Spleen (tissue), 7 donors: ENCODE data around the gene OR4X2.

Experiments used
- CTCF ChIP-seq, 11 experiments: fragments of 200-600 bp in 7 of 11; fragments of 450-650 bp in 4 of 11; sonication (generic) in 4 of 11; IDR thresholded peaks in 8 of 11; conservative IDR thresholded peaks in 3 of 11; 1 replicate in 7 of 11; 2 replicates in 4 of 11; pipeline versions ENCODE4 v1.4.0 to v1.8.0; 2016 to 2021; ENCODE audit warnings: antibody characterized with exemption in 11 of 11, inconsistent platforms in 4 of 11, mild to moderate bottlenecking in 1 of 11
- POLR2A ChIP-seq, 3 donors: fragments of 450-650 bp; IDR thresholded peaks; one replicate each; pipeline ENCODE4 v1.5.1; 2017; ENCODE audit warnings: antibody characterized with exemption in 3 of 3, mild to moderate bottlenecking in 1 of 3
- POLR2AphosphoS5 ChIP-seq, 3 donors: sonication (generic); formaldehyde crosslinking; IDR thresholded peaks; one replicate each; pipeline ENCODE4 v1.5.1; 2017; ENCODE audit warnings: antibody characterized with exemption in 3 of 3
- donor health status: DM: no; HTN: no; CAD: no; lungs with moderate emphysema.
- donor health status: DM: no; HTN: no; CAD: no.
- donor health status: DM: no; HTN: no; CAD: no.

- TF ChIP-seq CTCF (IDR thresholded peaks at IDR 0.05 in 8 of 11, conservative IDR thresholded peaks at IDR 0.05 in 3 of 11) (no peak), POLR2AphosphoS5 (IDR thresholded peaks at IDR 0.05) (no peak), POLR2A (IDR thresholded peaks at IDR 0.05) (no peak)
Observed at GRCh38 chr11:48237727-48238126, 7.2 kb upstream of the OR4X2 start.
